Measurements from ENCODE around the gene C19orf53.

DNA sequence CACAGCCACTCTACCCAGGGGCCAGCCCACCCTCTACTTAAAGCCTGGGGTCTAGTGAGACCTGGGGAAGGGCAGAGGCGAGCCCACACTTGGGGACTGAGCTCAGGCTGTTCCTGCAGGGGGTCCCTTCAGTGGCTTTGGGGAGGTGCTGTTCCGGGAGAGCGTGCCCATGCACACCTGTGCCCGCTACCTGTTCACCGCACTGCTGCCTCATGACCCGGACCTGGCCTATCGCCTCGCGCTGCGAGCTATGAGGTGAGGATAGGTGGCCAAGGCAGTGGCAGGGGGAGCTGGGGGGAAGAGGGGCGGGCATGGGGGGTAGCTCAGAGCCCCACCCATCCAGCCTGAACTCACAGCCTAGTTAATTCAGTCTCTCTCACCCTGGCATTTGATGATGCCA, 45.0 kb downstream of the C19orf53 start:
- TF ChIP-seq CTCF (IDR thresholded peaks at IDR 0.05 in 4 of 5, conservative IDR thresholded peaks at IDR 0.05 in 1 of 5) (no peak), POLR2A (IDR thresholded peaks at IDR 0.05) (no peak)
